Natural killer cell treated with Interleukin-12 subunit alpha and Interleukin-12 subunit beta and Interleukin-15 and Interleukin-18, amount 100 ng/mL, for 72 hours (primary cell): Measurements from ENCODE around the gene TTYH3. TPM values are rescaled to one million over a fixed set of nuclear protein-coding genes. Genes with fewer than 3 reads are reported as not detected.
A peak's percentile ranks its signal among the peaks of the same experiment; 100 is the strongest.
"Not testable (repeated sequence)": the region's sequence is repeated elsewhere in the genome, so short reads cannot be mapped to it uniquely, and the experiment has no call there.

Experiments
- ATAC-seq, 2 donors: fragments of 150-1000 bp; cut with Tn5 transposase in 1 of 2; sonication (Bioruptor Pico), chemical (Tn5 transposase) in 1 of 2; 2 replicates each; pipeline ENCODE4 v1.10.0; 2021
- DNase-seq: peaks from one replicate; pipeline ENCODE4 v3.0.0; 2022; ENCODE audit warnings: low spot score
- H3K27ac Mint-ChIP-seq, 2 donors: 1 replicate in 1 of 2; 2 replicates in 1 of 2; pipeline ENCODE4 v1.8.0; 2022; ENCODE audit warnings: mixed read lengths in 2 of 2, mild to moderate bottlenecking in 1 of 2, moderate library complexity in 1 of 2
- H3K27me3 Mint-ChIP-seq, 2 donors: 1 replicate in 1 of 2; 2 replicates in 1 of 2; pipeline ENCODE4 v1.8.0; 2022; ENCODE audit warnings: mixed read lengths in 2 of 2
- H3K36me3 Mint-ChIP-seq: one replicate; pipeline ENCODE4 v1.8.0; 2022; ENCODE audit warnings: mixed read lengths
- H3K4me1 Mint-ChIP-seq, 2 donors: 1 replicate in 1 of 2; 2 replicates in 1 of 2; pipeline ENCODE4 v1.8.0; 2022; ENCODE audit warnings: low read depth in 2 of 2, mixed read lengths in 2 of 2, mild to moderate bottlenecking in 1 of 2
- H3K4me3 Mint-ChIP-seq: one replicate; pipeline ENCODE4 v1.8.0; 2022; ENCODE audit warnings: mixed read lengths
- H3K9me3 Mint-ChIP-seq: 2 replicates; pipeline ENCODE4 v1.8.0; 2022; ENCODE audit warnings: mixed read lengths
- total RNA-seq, 2 donors: library from RNA; stranded (reverse); gene quantifications; one replicate each; pipeline ENCODE4 v1.2.3, GENCODE V29; 2022

The TTYH3 gene
- total RNA-seq, 2 donors from 2014 or later, result 23.7 to 24.8 TPM

- peaks cover 5 to 7% of the 10 kb centered on the region in 2 donors for H3K4me1 Mint-ChIP-seq
- no peak for DNase-seq
- no peaks in the 10 kb centered on the region for H3K9me3 Mint-ChIP-seq
- no peak overlapping the region for H3K27ac Mint-ChIP-seq
- H3K4me3 Mint-ChIP-seq, result no peak overlapping the region
- H3K36me3 Mint-ChIP-seq, result no peaks in the 10 kb centered on the region
- no peaks in the 10 kb centered on the region for H3K27me3 Mint-ChIP-seq
- ATAC-seq, result no peak
These were observed 24.5 kb upstream of the TTYH3 start for GRCh38 chr7:2607122-2607922.

DNA sequence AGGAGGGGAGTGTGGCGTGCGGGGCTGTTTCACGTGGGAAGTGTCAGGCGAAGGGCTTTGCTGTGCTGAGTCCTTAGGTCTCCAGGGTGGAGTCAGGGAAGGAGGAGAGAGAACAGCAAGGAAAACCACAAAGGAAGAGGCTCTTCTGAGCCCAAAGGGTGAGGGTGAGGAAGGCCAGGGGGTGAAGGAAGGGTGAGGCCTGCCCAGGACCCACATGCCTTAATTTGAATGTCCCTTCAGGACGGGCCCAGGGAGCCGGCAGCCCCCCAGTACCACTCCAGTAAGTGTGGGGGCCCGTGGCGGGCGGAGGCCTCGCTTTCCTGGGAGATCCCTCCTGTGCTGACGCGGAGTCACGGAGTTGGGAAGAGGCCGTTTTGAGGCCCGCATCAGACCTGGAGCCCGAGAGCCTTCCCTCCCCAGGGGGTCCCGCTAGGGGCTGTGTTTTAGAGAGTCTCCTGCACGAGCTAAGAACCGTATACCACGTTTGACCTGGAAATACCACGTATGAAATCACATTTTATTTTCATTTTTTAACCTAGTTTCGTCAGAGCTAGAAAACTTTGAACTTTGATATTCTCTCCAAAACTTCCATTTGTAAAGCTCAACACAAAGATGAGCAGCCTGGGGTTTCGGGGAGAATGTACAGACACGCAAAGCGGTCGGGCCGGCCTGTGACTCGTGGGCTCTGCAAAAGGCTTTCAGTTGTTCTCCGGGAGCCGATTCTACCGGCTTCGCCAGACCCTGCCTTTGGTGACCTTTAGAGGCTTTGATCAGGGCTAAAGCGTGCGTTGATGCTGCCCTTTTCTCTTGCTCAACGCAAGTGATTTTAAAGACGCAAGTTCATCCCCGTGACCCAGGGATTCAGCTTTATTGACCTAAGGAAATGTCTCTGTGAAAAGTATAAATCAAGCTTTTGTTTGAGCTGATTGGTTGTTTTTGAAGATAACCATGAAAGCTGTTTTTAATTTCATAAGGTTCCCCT is 23.6 kb upstream of the TTYH3 start:
- H3K4me1 Mint-ChIP-seq, result peaks cover 5 to 7% of the 10 kb centered on the region in 2 donors

DNA sequence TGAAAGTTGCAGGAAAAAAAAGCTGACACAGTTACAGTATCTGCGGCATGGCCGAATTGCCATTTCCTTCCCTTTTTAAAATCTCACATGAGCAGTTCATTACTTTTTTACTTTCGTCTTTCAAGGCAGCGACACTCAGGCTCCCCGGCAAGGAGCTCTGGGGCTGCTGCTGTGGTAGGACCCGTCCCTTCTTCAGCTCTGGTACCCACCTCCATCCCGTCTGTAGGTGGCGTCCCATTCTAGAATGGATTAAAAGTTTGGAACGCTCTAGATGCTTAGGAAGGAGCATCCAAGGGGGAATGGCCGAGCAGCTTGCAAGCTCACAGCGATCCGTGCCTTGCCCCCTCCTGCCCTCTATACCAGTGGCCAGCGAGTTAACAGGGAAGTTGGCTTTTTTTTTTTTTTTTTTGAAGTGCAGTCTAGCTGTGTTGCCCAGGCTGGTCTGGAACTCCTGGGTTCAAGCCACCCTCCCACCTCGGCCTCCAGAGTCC is 22.8 kb upstream of the TTYH3 start:
- Mint-ChIP-seq H3K36me3 (no peaks in the 10 kb centered on the region), H3K27me3 (no peaks in the 10 kb centered on the region), H3K9me3 (no peaks in the 10 kb centered on the region), H3K4me3 (peak overlapping the region; percentile 61), H3K4me1 (peaks cover 5 to 7% of the 10 kb centered on the region in 2 donors), H3K27ac (no peak overlapping the region)
- peak in 1 of 2 donors; percentile 51 for ATAC-seq
- no peak for DNase-seq

More for the DNA sequence above, 23.6 kb upstream of the TTYH3 start:
- Mint-ChIP-seq H3K9me3 (no peaks in the 10 kb centered on the region), H3K27ac (no peak overlapping the region), H3K4me3 (peak overlapping the region; percentile 61), H3K27me3 (no peaks in the 10 kb centered on the region), H3K36me3 (no peaks in the 10 kb centered on the region)
- no peak for ATAC-seq
- no peak for DNase-seq

GRCh38 chr7:2609646-2610045 is 22.1 kb upstream of the TTYH3 start:
- not testable (repeated sequence) for H3K27me3 Mint-ChIP-seq, H3K36me3 Mint-ChIP-seq, H3K27ac Mint-ChIP-seq, H3K9me3 Mint-ChIP-seq, DNase-seq, H3K4me3 Mint-ChIP-seq, ATAC-seq, H3K4me1 Mint-ChIP-seq

DNA sequence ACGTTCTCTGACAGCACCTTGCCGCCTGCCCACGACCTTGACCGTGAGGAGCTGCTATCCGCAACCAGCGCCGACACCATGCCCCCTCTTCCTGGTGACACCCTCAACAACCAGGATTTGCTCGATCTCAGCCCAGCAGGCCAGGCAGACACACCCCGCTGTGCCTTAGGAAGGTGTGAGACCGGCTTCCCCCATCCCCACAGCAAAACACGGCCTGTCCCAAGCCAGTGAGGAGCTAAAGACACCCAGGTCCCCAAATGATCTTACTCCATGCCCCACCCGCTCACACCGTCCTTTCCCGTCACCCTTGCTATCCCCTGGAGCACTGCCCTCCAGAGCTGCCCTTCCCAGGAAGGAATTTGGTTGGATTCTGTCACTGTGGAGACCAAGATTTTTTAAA is 21.3 kb upstream of the TTYH3 start:
- no peaks in the 10 kb centered on the region for H3K27me3 Mint-ChIP-seq
- ATAC-seq, result no peak
- peaks cover 5 to 7% of the 10 kb centered on the region in 2 donors for H3K4me1 Mint-ChIP-seq
- H3K27ac Mint-ChIP-seq, result no peak overlapping the region
- H3K36me3 Mint-ChIP-seq, result no peaks in the 10 kb centered on the region
- H3K4me3 Mint-ChIP-seq, result no peak overlapping the region
- H3K9me3 Mint-ChIP-seq, result no peaks in the 10 kb centered on the region
- DNase-seq, result no peak

DNA sequence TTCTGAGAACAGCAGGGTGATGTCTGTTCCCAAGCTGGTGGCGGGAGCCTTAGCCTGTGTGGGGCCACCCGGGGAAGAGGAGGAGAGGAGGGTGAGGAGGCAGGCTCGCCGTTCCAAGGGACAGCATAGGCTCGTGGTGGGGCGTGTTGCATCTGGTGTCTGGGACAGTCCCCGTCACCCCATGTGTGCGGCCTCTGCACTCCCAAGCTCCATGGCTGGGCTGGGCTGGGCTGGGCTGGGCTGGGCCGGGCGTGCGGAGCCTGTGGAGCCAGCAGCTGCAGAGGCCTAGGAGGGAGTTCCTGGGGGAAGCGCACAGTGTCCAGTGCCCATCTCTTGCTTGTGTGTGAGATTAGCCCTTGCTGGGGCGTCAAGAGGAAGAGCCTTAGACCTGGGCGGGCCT is 20.9 kb upstream of the TTYH3 start:
- no peak for DNase-seq
- Mint-ChIP-seq H3K4me1 (peaks cover 5 to 7% of the 10 kb centered on the region in 2 donors), H3K27ac (no peak overlapping the region), H3K36me3 (no peaks in the 10 kb centered on the region), H3K9me3 (no peaks in the 10 kb centered on the region), H3K27me3 (no peaks in the 10 kb centered on the region), H3K4me3 (no peak overlapping the region)
- ATAC-seq, result no peak

DNA sequence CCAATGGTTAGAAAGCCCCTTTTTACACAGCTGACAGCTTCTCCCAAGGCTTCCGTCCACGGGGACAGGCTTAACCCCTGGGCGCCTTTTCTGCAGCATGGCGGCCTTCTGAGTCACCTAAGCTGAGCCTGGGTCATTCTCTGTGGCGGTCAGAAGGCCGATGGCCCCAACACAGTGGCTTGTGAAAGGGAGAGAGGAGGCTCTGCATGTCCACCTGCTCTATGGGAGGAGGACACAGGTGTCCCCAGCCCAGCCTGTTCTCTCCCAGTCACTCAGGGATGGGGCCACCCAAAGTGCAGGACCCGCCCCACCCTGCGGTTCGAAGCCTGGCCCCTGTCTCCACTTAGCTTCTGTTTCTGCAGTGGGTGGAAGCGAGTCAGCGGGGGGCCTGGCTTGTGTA is 20.4 kb upstream of the TTYH3 start:
- Mint-ChIP-seq H3K9me3 (no peaks in the 10 kb centered on the region), H3K27me3 (no peaks in the 10 kb centered on the region), H3K4me1 (peaks cover 5 to 7% of the 10 kb centered on the region in 2 donors), H3K36me3 (no peaks in the 10 kb centered on the region), H3K27ac (no peak overlapping the region), H3K4me3 (no peak overlapping the region)
- DNase-seq (no peak), ATAC-seq (no peak)

- no peaks in the 10 kb centered on the region for H3K9me3 Mint-ChIP-seq
These were observed 19.9 kb upstream of the TTYH3 start for GRCh38 chr7:2611922-2612321.

GRCh38 chr7:2612445-2613097 is 19.2 kb upstream of the TTYH3 start:
- ATAC-seq (peak; percentile 10 to 52), DNase-seq (no peak)
- Mint-ChIP-seq H3K4me3 (no peak overlapping the region), H3K27me3 (no peaks in the 10 kb centered on the region), H3K4me1 (peaks cover 5 to 6% of the 10 kb centered on the region in 2 donors), H3K9me3 (no peaks in the 10 kb centered on the region), H3K36me3 (no peaks in the 10 kb centered on the region), H3K27ac (no peak overlapping the region)

More at GRCh38 chr7:2611922-2612321, 19.9 kb upstream of the TTYH3 start:
- Mint-ChIP-seq H3K4me3 (no peak overlapping the region), H3K36me3 (no peaks in the 10 kb centered on the region), H3K27me3 (no peaks in the 10 kb centered on the region), H3K27ac (no peak overlapping the region), H3K4me1 (peaks cover 5 to 7% of the 10 kb centered on the region in 2 donors)
- DNase-seq (no peak), ATAC-seq (no peak)

DNA sequence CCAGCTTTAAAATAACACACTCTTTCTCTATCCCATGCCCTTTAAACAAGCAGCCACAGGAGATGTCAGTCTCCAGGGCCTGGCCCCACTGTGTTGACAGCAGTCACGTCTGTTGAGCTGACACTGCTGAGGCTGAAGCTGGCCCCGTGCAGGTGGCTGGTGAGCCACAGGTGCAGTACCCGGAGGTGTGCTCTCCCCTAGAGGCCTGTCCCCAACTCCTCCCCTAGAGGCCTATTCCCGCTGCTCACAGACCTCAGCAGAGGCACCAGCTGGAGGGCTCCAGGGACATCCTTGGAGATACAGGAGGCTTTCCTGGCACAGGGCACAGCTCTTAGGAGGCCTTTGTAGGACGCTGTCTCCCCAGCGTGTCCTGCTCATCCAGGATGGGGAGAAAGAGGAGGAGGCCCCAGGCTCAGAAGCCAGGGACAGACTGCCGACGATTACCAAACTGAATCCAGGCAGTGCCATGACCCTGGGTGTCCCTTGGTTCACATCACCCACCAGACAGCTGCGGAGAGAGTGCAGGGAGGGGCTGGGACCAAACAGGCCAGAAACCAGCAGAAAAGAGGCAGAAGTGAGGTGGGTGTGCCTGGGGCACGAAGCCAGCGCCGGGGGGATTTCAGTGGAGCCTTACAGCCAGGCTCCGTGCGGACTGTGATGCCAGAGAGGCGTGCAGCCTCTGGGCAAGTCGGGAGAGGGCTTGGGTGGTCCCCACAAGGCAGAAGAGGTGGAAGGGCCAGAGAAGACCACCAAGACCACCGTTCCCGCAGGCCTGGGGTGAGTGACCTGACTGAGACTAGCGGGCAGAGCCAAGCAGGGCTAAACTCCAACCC is 18.5 kb upstream of the TTYH3 start:
- no peak overlapping the region for H3K27ac Mint-ChIP-seq

DNA sequence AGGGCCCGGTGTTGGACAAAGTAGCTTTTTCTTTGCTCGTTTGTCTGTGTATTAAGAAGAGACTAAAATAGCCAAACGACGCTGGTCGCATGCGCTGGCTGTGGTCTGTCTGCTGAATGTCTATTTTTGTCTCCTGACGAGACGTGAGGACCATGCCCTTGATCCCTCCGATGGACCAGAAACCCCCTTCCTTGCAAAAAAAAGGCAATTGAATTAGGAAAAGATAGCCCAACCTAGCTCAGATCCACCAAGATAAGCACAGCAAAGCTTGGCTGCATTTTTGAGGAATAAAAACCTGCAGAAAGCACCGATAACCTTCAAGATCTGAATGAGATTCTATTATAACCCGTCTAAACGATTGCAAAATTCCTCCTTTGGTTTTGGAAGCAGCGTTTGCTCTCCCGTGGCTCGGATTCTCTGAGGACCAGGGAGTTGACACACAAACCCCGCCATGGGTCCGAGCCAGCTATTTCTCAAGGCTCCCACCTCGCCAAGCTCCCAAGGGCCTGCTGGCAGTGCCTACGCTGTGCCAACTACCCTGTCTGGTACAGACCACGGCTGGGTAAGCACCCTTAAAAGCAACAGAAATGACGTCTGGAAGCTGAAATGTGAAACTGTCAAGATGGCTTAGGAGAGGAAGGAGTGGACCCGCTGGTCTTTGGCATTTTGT is 17.7 kb upstream of the TTYH3 start:
- no peak overlapping the region for H3K4me3 Mint-ChIP-seq

More for the DNA sequence above, 18.5 kb upstream of the TTYH3 start:
- H3K4me1 Mint-ChIP-seq, result peaks cover 3 to 5% of the 10 kb centered on the region in 2 donors
- H3K36me3 Mint-ChIP-seq, result no peaks in the 10 kb centered on the region
- ATAC-seq, result no peak
- no peak for DNase-seq
- no peaks in the 10 kb centered on the region for H3K27me3 Mint-ChIP-seq
- H3K9me3 Mint-ChIP-seq, result no peaks in the 10 kb centered on the region
- no peak overlapping the region for H3K4me3 Mint-ChIP-seq

GRCh38 chr7:2614631-2615330 is 17.0 kb upstream of the TTYH3 start:
- no peaks in the 10 kb centered on the region for H3K9me3 Mint-ChIP-seq
- ATAC-seq, result no peak

More for the DNA sequence above, 17.7 kb upstream of the TTYH3 start:
- no peak overlapping the region for H3K27ac Mint-ChIP-seq
- no peaks in the 10 kb centered on the region for H3K27me3 Mint-ChIP-seq
- no peak for DNase-seq
- no peaks in the 10 kb centered on the region for H3K9me3 Mint-ChIP-seq
- no peaks in the 10 kb centered on the region for H3K36me3 Mint-ChIP-seq
- peaks cover under 1% of the 10 kb centered on the region in 2 donors for H3K4me1 Mint-ChIP-seq
- ATAC-seq, result no peak

More at GRCh38 chr7:2614631-2615330, 17.0 kb upstream of the TTYH3 start:
- Mint-ChIP-seq H3K4me1 (no peaks in the 10 kb centered on the region), H3K27me3 (no peaks in the 10 kb centered on the region), H3K36me3 (no peaks in the 10 kb centered on the region), H3K27ac (no peak overlapping the region), H3K4me3 (no peak overlapping the region)
- no peak for DNase-seq
